Measurements from ENCODE around the gene KCNH5.

- no peak for TF ChIP-seq EZH2 (conservative IDR thresholded peaks at IDR 0.05; ENCODE audit: low read depth, low read length)
- no peak for TF ChIP-seq ZNF883 (CRISPR knock-in tag; IDR thresholded peaks at IDR 0.05; ENCODE audit: not compliant biosample characterization)
- TF ChIP-seq MZF1 (CRISPR knock-in tag; IDR thresholded peaks at IDR 0.05; ENCODE audit: borderline replicate concordance): no peak
- no peak for TF ChIP-seq U2AF2 (IDR thresholded peaks at IDR 0.05; ENCODE audit: low read depth, low read length)
- TF ChIP-seq ZFP36L2 (CRISPR knock-in tag; IDR thresholded peaks at IDR 0.05): no peak
These were observed 35.8 kb downstream of the KCNH5 start for GRCh38 chr14:63009495-63009894.
